GM18505 (cell line): ENCODE data around the gene ARAP3.

Source experiments
- ATAC-seq: cut with Tn5 transposase; IDR thresholded peaks from one replicate; pipeline ENCODE4 v1.9.1; 2021; ENCODE audit not compliant: unreplicated experiment
- POLR2A ChIP-seq: IDR thresholded peaks from 4 replicates; pipeline ENCODE4 v1.6.1; 2011; ENCODE audit warnings: borderline replicate concordance; ENCODE audit not compliant: insufficient read depth, insufficient read length; ENCODE audit errors: extremely low read depth

Gene ARAP3

GRCh38 chr5:141638771-141639170 lies 43.3 kb downstream of the ARAP3 start:
- no peak for TF ChIP-seq POLR2A
- ATAC-seq, result no peak

GRCh38 chr5:141637767-141638419 lies 44.1 kb downstream of the ARAP3 start:
- peak; percentile 5 for TF ChIP-seq POLR2A
- ATAC-seq, result no peak

GRCh38 chr5:141637123-141637766 lies 44.8 kb downstream of the ARAP3 start:
- ATAC-seq, result peak; percentile 28
- peak; percentile 4 for TF ChIP-seq POLR2A

GRCh38 chr5:141636413-141637122 lies 45.5 kb downstream of the ARAP3 start, which contains the start of the genes HDAC3 and RELL2:
Gene HDAC3 (minus strand): TSS chr5:141636849. CDS start chr5:141636790, 59 bp downstream.
Gene RELL2 (plus strand): TSS chr5:141636997. CDS start chr5:141638226, 1,229 bp downstream.
- TF ChIP-seq POLR2A, result peak; percentile 84
- peak; percentile 73 for ATAC-seq

- no peak for TF ChIP-seq POLR2A
- ATAC-seq, result no peak
Observed at GRCh38 chr5:141636106-141636412, 46.0 kb downstream of the ARAP3 start.

- no peak for TF ChIP-seq POLR2A
- ATAC-seq, result no peak
Observed at GRCh38 chr5:141635646-141636045, 46.4 kb downstream of the ARAP3 start.

GRCh38 chr5:141634720-141635119 lies 47.3 kb downstream of the ARAP3 start:
- ATAC-seq, result no peak
- TF ChIP-seq POLR2A, result no peak

GRCh38 chr5:141633871-141634561 lies 48.0 kb downstream of the ARAP3 start:
- peak; percentile 67 for ATAC-seq
- no peak for TF ChIP-seq POLR2A

GRCh38 chr5:141632650-141633049 lies 49.4 kb downstream of the ARAP3 start:
- ATAC-seq, result no peak
- TF ChIP-seq POLR2A, result no peak

- TF ChIP-seq POLR2A, result no peak
- no peak for ATAC-seq
Observed at GRCh38 chr5:141630570-141631140, 51.4 kb downstream of the ARAP3 start.

GRCh38 chr5:141628175-141628788 lies 53.7 kb downstream of the ARAP3 start:
- no peak for TF ChIP-seq POLR2A
- no peak for ATAC-seq

GRCh38 chr5:141623611-141624010 lies 58.4 kb downstream of the ARAP3 start:
- no peak for ATAC-seq
- TF ChIP-seq POLR2A, result no peak

- peak; percentile 46 for TF ChIP-seq POLR2A
- ATAC-seq, result peak; percentile 42
Observed at GRCh38 chr5:141623186-141623585, 58.8 kb downstream of the ARAP3 start.

- peak; percentile 89 for ATAC-seq
- peak; percentile 77 for TF ChIP-seq POLR2A
Observed at GRCh38 chr5:141618804-141619554, 63.1 kb downstream of the ARAP3 start, which contains the start of gene DIAPH1. Gene DIAPH1 (minus strand): TSS chr5:141619000. CDS start chr5:141618914, 86 bp downstream.
